Tibial nerve (tissue), 3 donors: ENCODE results near the gene RGS6.

ENCODE experiments used
- CTCF ChIP-seq, 5 experiments: fragments of 200-600 bp in 3 of 5; fragments of 450-650 bp in 2 of 5; sonication (generic) in 3 of 5; IDR thresholded peaks; one replicate each; pipeline ENCODE4 v1.5.1; 2016 to 2019; ENCODE audit warnings: antibody characterized with exemption in 5 of 5, mild to moderate bottlenecking in 3 of 5, moderate library complexity in 2 of 5
- POLR2A ChIP-seq, 2 donors: fragments of 450-650 bp; IDR thresholded peaks; one replicate each; pipeline ENCODE4 v1.6.1; 2017; ENCODE audit warnings: antibody characterized with exemption in 2 of 2, mild to moderate bottlenecking in 2 of 2, moderate library complexity in 2 of 2

DNA sequence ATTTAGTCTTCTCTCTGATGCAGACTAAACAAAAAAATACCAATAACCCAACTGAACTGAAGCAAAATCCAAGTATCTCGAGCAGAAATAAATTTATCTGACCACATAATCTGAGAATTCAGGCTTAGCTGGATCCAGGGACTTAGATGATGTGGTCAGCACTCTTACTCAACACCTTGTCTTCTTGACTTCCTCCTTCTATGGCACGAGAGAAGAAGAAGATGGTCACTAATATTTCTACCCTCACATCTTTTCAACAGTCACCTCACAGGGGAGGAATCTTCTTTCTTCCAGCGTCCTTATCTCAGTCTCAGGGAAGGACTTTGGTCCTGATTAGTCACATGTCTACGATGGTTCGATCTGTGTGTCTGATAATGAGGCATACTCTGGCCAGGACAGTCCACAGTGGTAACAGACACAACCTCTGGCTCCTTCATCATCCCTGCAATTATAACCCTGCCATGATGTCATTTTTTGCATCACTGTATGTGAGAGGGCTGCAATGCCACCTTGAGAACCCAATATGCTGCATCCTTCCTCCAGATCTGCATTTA is 15.8 kb downstream of the RGS6 start:
- TF ChIP-seq CTCF (IDR thresholded peaks at IDR 0.05): no peak
- TF ChIP-seq POLR2A (IDR thresholded peaks at IDR 0.05): no peak
